AG04449 (cell line): Measurements from ENCODE around the gene ADGRG1.

ENCODE experiments used
- CTCF ChIA-PET: fragments of 350-600 bp; formaldehyde crosslinking; extraction: SDS; loops from one replicate; lab custom pipeline; 2021; ENCODE audit warnings: antibody characterized with exemption; lab: Yijun Ruan, JAX
- POLR2A ChIA-PET: fragments of 400-600, 350-600 bp; formaldehyde crosslinking; extraction: SDS; loops from one replicate; lab custom pipeline; 2020; ENCODE audit warnings: antibody characterized with exemption, inconsistent platforms; lab: Yijun Ruan, JAX
- DNase-seq: peaks from one replicate; pipeline ENCODE4 v3.0.0-alpha.2; 2010; ENCODE audit warnings: low read depth, low spot score
- H3K4me3 ChIP-seq: 2 replicates; pipeline ENCODE4 v1.5.1; 2011; ENCODE audit warnings: low read depth, mild to moderate bottlenecking, control low read depth, low read length
- CTCF ChIP-seq: IDR thresholded peaks from one replicate; pipeline ENCODE4 v1.5.1; 2011; ENCODE audit warnings: mild to moderate bottlenecking, moderate library complexity, low read length, control low read depth, inconsistent platforms; ENCODE audit not compliant: insufficient read depth; ENCODE audit errors: missing control alignments

Gene ADGRG1

GRCh38 chr16:57626420-57627170, 1.8 kb upstream of the ADGRG1 start:
- no peak overlapping the region for H3K4me3 ChIP-seq
- no peak for DNase-seq
- no peak for TF ChIP-seq CTCF
- CTCF ChIA-PET, result interaction anchor here (1.0 to 4.1 kb wide), 11 partner anchors 11 to 51 kb away, joined by 3 to 30 read pairs (median 6); no protein-coding TSS in a partner anchor
- POLR2A ChIA-PET, result no interaction called here

- POLR2A ChIA-PET, result no interaction called here
- H3K4me3 ChIP-seq, result no peak overlapping the region
- peak; percentile 57 for TF ChIP-seq CTCF
- peak; percentile 54 for DNase-seq
- CTCF ChIA-PET, result interaction anchor here (0.9 to 4.1 kb wide), 13 partner anchors 10 to 255 kb away, joined by 3 to 30 read pairs (median 6); no protein-coding TSS in a partner anchor
These were observed 1.1 kb upstream of the ADGRG1 start for GRCh38 chr16:57627184-57627871.

GRCh38 chr16:57628783-57629293, 408 bp downstream of the ADGRG1 start:
- no peak for DNase-seq
- no peak for TF ChIP-seq CTCF
- ChIA-PET POLR2A (interaction anchor here (0.6 to 0.9 kb wide), 2 partner anchors 8 to 604 kb away, joined by 3 read pairs; no protein-coding TSS in a partner anchor), CTCF (interaction anchor here (1.3 to 4.1 kb wide), 4 partner anchors 9 to 38 kb away, joined by 6 to 30 read pairs (median 13); no protein-coding TSS in a partner anchor)
- peak overlapping the region; percentile 54 for H3K4me3 ChIP-seq

GRCh38 chr16:57629516-57630406, 1.3 kb downstream of the ADGRG1 start:
- CTCF ChIA-PET, result interaction anchor here (1.2 to 4.1 kb wide), 5 partner anchors 8 to 39 kb away, joined by 3 to 30 read pairs (median 7); no protein-coding TSS in a partner anchor

GRCh38 chr16:57630407-57630797, 2.0 kb downstream of the ADGRG1 start:
- ChIA-PET CTCF (interaction anchor here (1.2 to 2.0 kb wide), 3 partner anchors 15 to 39 kb away, joined by 3 to 17 read pairs (median 5); no protein-coding TSS in a partner anchor), POLR2A (no interaction called here)
- no peak overlapping the region for H3K4me3 ChIP-seq
- no peak for TF ChIP-seq CTCF
- no peak for DNase-seq

More at GRCh38 chr16:57629516-57630406, 1.3 kb downstream of the ADGRG1 start:
- DNase-seq, result no peak
- H3K4me3 ChIP-seq, result no peak overlapping the region
- POLR2A ChIA-PET, result no interaction called here
- no peak for TF ChIP-seq CTCF
